HepG2 (cell line): Measurements from ENCODE around the gene SMIM10L1. TPM values are rescaled to one million over a fixed set of nuclear protein-coding genes. Genes with fewer than 3 reads are reported as not detected.

Experiments used
- ATAC-seq: fragments of 200-7000 bp; cut with Tn5 transposase; 3 replicates; pipeline ENCODE4 v1.9.1; 2020; ENCODE audit warnings: mild to moderate bottlenecking, moderate library complexity
- BruUV-seq: library from RNA; stranded (reverse); fragments of 400-500 nt; replicated peaks from 2 replicates; lab custom pipeline; 2021; lab: Mats Ljungman, UMichigan
- CTCF ChIA-PET: fragments of 300-600 bp; formaldehyde crosslinking; extraction: SDS; loops from one replicate; lab custom pipeline; 2021; ENCODE audit warnings: low total read pairs, inconsistent platforms, low intra/inter-chr PET ratio; lab: Yijun Ruan, JAX
- POLR2A ChIA-PET: fragments of 350-600 bp; sonication (Branson Sonifier 250); formaldehyde crosslinking; loops from one replicate; lab custom pipeline; 2020; ENCODE audit warnings: antibody characterized with exemption, inconsistent platforms; lab: Yijun Ruan, JAX
- DNase-seq: peaks from one replicate; pipeline ENCODE4 v3.0.0-alpha.2; 2015; ENCODE audit warnings: low spot score
- FAIRE-seq: peaks from 3 replicates; lab custom pipeline; 2011; peaks lifted over from hg19 to GRCh38; lab: Jason Lieb, UNC
- H2AFZ ChIP-seq: one replicate; pipeline ENCODE4 v1.6.1; 2011; ENCODE audit warnings: low read length, inconsistent platforms
- H3K27ac ChIP-seq: fragments of 300-600 bp; 3 replicates; pipeline ENCODE4 v1.8.0; 2011; ENCODE audit warnings: mixed run types, mild to moderate bottlenecking, mixed read lengths, low read length, inconsistent platforms; ENCODE audit not compliant: insufficient read depth; ENCODE audit errors: extremely low read length
- H3K27me3 ChIP-seq, 2 experiments: fragments of 200-600 bp in 1 of 2; 2 replicates in 1 of 2; 3 replicates in 1 of 2; pipeline versions ENCODE4 v1.6.0 to v1.8.0; 2011; ENCODE audit warnings: low read length in 2 of 2, mild to moderate bottlenecking in 2 of 2, moderate library complexity in 2 of 2, inconsistent platforms in 1 of 2; ENCODE audit not compliant: insufficient read depth in 2 of 2, control insufficient read depth in 1 of 2
- H3K36me3 ChIP-seq, 2 experiments: fragments of 200-600 bp in 1 of 2; replicated peaks in 1 of 2; 2 replicates in 1 of 2; 3 replicates in 1 of 2; pipeline versions ENCODE4 v1.5.1 to v1.8.0; 2011; ENCODE audit warnings: low read length in 2 of 2, inconsistent platforms in 1 of 2; ENCODE audit not compliant: insufficient read depth in 2 of 2, control insufficient read depth in 1 of 2
- H3K4me1 ChIP-seq: 2 replicates; pipeline ENCODE4 v1.5.1; 2012; ENCODE audit warnings: low read length, inconsistent platforms; ENCODE audit not compliant: insufficient read depth
- H3K4me2 ChIP-seq: 2 replicates; pipeline ENCODE4 v1.6.0; 2011; ENCODE audit warnings: low read depth, low read length, inconsistent platforms
- H3K4me3 ChIP-seq, 3 experiments: fragments of 200-600 bp in 1 of 3; sonication (generic), shearing (Covaris generic) in 1 of 3; replicated peaks in 1 of 3; 2 replicates each; pipeline ENCODE4 v1.5.1; 2011 to 2016; ENCODE audit warnings: low read length in 3 of 3, inconsistent platforms in 2 of 3, low read depth in 2 of 3, mild to moderate bottlenecking in 2 of 3, control low read depth in 1 of 3, mixed read lengths in 1 of 3; ENCODE audit not compliant: insufficient read depth in 1 of 3
- H3K79me2 ChIP-seq: one replicate; pipeline ENCODE4 v1.6.1; 2011; ENCODE audit warnings: low read length, inconsistent platforms; ENCODE audit not compliant: insufficient read depth
- H3K9ac ChIP-seq: 2 replicates; pipeline ENCODE4 v1.6.0; 2011; ENCODE audit warnings: mild to moderate bottlenecking, low read depth, low read length, inconsistent platforms; ENCODE audit not compliant: insufficient read depth
- H3K9me3 ChIP-seq: 2 replicates; pipeline ENCODE4 v1.5.1; 2012; ENCODE audit warnings: mild to moderate bottlenecking, low read length
- H4K20me1 ChIP-seq: 2 replicates; pipeline ENCODE4 v1.6.0; 2011; ENCODE audit warnings: inconsistent platforms, mild to moderate bottlenecking, low read length, moderate library complexity; ENCODE audit not compliant: insufficient read depth
- E2F1 ChIP-seq: sonication (generic); formaldehyde crosslinking; IDR thresholded peaks from 2 replicates; pipeline ENCODE4 v1.5.0; 2020; ENCODE audit warnings: missing genetic modification reagents
- KLF12 ChIP-seq: sonication (generic); formaldehyde crosslinking; IDR thresholded peaks from 2 replicates; pipeline ENCODE4 v1.4.0; 2020; ENCODE audit warnings: missing genetic modification reagents, borderline replicate concordance
- MXD1 ChIP-seq: sonication (generic); formaldehyde crosslinking; IDR thresholded peaks from 2 replicates; pipeline ENCODE4 v1.4.0; 2020; ENCODE audit warnings: mild to moderate bottlenecking, missing genetic modification reagents
- SOX13 ChIP-seq, 3 experiments: fragments of 450-650 bp in 1 of 3; sonication (generic) in 1 of 3; formaldehyde crosslinking in 1 of 3; IDR thresholded peaks in 2 of 3; conservative IDR thresholded peaks in 1 of 3; 2 replicates each; pipeline versions ENCODE4 v1.5.0 to v1.6.1; 2016 to 2020; ENCODE audit warnings: antibody characterized with exemption in 1 of 3, mild to moderate bottlenecking in 1 of 3, missing compliant biosample characterization in 1 of 3, missing genetic modification reagents in 1 of 3, moderate library complexity in 1 of 3
- ZKSCAN5 ChIP-seq: sonication (generic); formaldehyde crosslinking; IDR thresholded peaks from 2 replicates; pipeline ENCODE4 v1.5.1; 2020; ENCODE audit warnings: mild to moderate bottlenecking, missing genetic modification reagents
- ZNF530 ChIP-seq: sonication (generic); formaldehyde crosslinking; IDR thresholded peaks from 2 replicates; pipeline ENCODE4 v1.5.0; 2020; ENCODE audit warnings: low read depth, mild to moderate bottlenecking, missing genetic modification reagents
- ZNF652 ChIP-seq: IDR thresholded peaks from 2 replicates; pipeline ENCODE4 v1.6.1; 2016; ENCODE audit warnings: low read depth, borderline replicate concordance
- WGBS: methylation state at CpG from one replicate; pipeline ENCODE4 v1.1.6; 2017; ENCODE audit warnings: low lambda C conversion rate; 5-methylcytosine and 5-hydroxymethylcytosine counted together
- in situ Hi-C: cut with HindIII; loops from 2 replicates; pipeline ENCODE4 v1.10.0; 2017; ENCODE audit warnings: low pct_unique_long_range_greater_than_20kb; ENCODE audit not compliant: extremely low pct_ligation_motif_present
- intact Hi-C: fragments of 100-400 bp; cut with micrococcal nuclease; formaldehyde crosslinking; loops from one replicate; pipeline ENCODE4 v1.10.0; 2022; ENCODE audit not compliant: unreplicated experiment
- polyA plus RNA-seq, 8 experiments: library from polyadenylated mRNA; depleted of rRNA in 3 of 8; stranded (reverse) in 7 of 8; unstranded in 1 of 8; fragments of >200 nt; fragmentation: Illumina TruSeq in 4 of 8; extraction: Trizol in 4 of 8; gene quantifications; 2 replicates each; pipeline versions ENCODE4 v1.2.1 to v1.2.3, GENCODE V29; 2011 to 2016; ENCODE audit warnings: low read depth in 4 of 8, missing spikeins in 1 of 8, mixed read lengths in 1 of 8; ENCODE audit not compliant: insufficient read depth in 1 of 8
- total RNA-seq, 5 experiments: library from RNA; depleted of rRNA; stranded (reverse); fragments of >200 nt; fragmentation: Illumina TruSeq; extraction: Trizol; gene quantifications; 2 replicates each; pipeline ENCODE4 v1.2.3, GENCODE V29; 2016; ENCODE audit warnings: low read depth in 1 of 5

Gene SMIM10L1
- total and polyA plus RNA-seq, 2 of the 13 experiments (the other 11 are each of a cell fraction or from before 2014, with no cell fraction given): 3.7 to 11.8 TPM

- 95% methylated on average over 1 of the region's 1 CpG for whole genome bisulfite sequencing
- peaks cover 63% of the 10 kb centered on the region for H3K79me2 ChIP-seq
- TF ChIP-seq KLF12 (CRISPR knock-in tag): no peak
- TF ChIP-seq SOX13 (IDR thresholded peaks at IDR 0.05): no peak
- no peak for TF ChIP-seq SOX13 (CRISPR knock-in tag; conservative IDR thresholded peaks at IDR 0.05 in 1 of 2, IDR thresholded peaks at IDR 0.05 in 1 of 2)
- no peak for TF ChIP-seq ZNF652 (CRISPR knock-in tag)
- no peak for TF ChIP-seq MXD1 (CRISPR knock-in tag)
- TF ChIP-seq E2F1 (CRISPR knock-in tag): no peak
- peak; percentile 90 for TF ChIP-seq ZNF530 (CRISPR knock-in tag)
- TF ChIP-seq ZKSCAN5 (CRISPR knock-in tag): no peak
- ATAC-seq (no peak), DNase-seq (no peak), FAIRE-seq (no peak)
- H3K9ac ChIP-seq: no peak overlapping the region
- H4K20me1 ChIP-seq: peaks cover 2% of the 10 kb centered on the region; the same call in 1 of the 2 replicates
- CTCF ChIA-PET: no interaction called here
- H3K9me3 ChIP-seq: no peaks in the 10 kb centered on the region
- H3K4me2 ChIP-seq: no peak overlapping the region
- no peaks in the 10 kb centered on the region for H3K27me3 ChIP-seq
- no TSS peak for BruUV-seq
- intact Hi-C loops (no loop called here), in situ Hi-C loops (no loop called here)
- POLR2A ChIA-PET: no interaction called here
- H3K4me1 ChIP-seq: peaks cover 7% of the 10 kb centered on the region
- H3K36me3 ChIP-seq: peaks cover 0 to 10% of the 10 kb centered on the region in 2 experiments; a peak in 1 of 5 replicates
- no peak overlapping the region for H3K27ac ChIP-seq
- no peak overlapping the region for H2AFZ ChIP-seq
- H3K4me3 ChIP-seq: no peak overlapping the region
Observed at GRCh38 chr12:11154400-11154925, 16.5 kb upstream of the SMIM10L1 start.
